Activated gamma-delta T cell treated with Interleukin-2 at 50 U/mL for 16 hours (primary cell): ENCODE data around the gene PPIL6.

ENCODE experiments used
- DNase-seq: peaks from one replicate; pipeline ENCODE4 v3.0.0-alpha.2; 2020

The PPIL6 gene

GRCh38 chr6:109440331-109441068 is at the start of gene PPIL6, which contains the start of gene SMPD2:
PPIL6 (minus strand) TSS chr6:109440628; CDS start chr6:109440590, 38 bp downstream.
SMPD2 (plus strand) TSS chr6:109440724; CDS start chr6:109441122, 398 bp downstream.
- peak; percentile 75 for DNase-seq

- DNase-seq = no peak
Observed at GRCh38 chr6:109488001-109488400, 47.6 kb upstream of the PPIL6 start.

- no peak for DNase-seq
Observed at GRCh38 chr6:109486068-109486467, 45.6 kb upstream of the PPIL6 start.

GRCh38 chr6:109485266-109485935 is 45.0 kb upstream of the PPIL6 start:
- no peak for DNase-seq

GRCh38 chr6:109484122-109484521 is 43.7 kb upstream of the PPIL6 start:
- DNase-seq = no peak

- DNase-seq = no peak
Observed at GRCh38 chr6:109483735-109484057, 43.3 kb upstream of the PPIL6 start.

GRCh38 chr6:109482905-109483734 is 42.7 kb upstream of the PPIL6 start, which contains the start of gene ZBTB24:
ZBTB24 (minus strand) TSS chr6:109483219; CDS start chr6:109482026, 1,193 bp downstream.
- DNase-seq = peak; percentile 84

- DNase-seq = no peak
Observed at GRCh38 chr6:109480993-109481480, 40.6 kb upstream of the PPIL6 start.

- no peak for DNase-seq
Observed at GRCh38 chr6:109478841-109479624, 38.6 kb upstream of the PPIL6 start.

- no peak for DNase-seq
Observed at GRCh38 chr6:109478222-109478805, 37.9 kb upstream of the PPIL6 start.

GRCh38 chr6:109477725-109478124 is 37.3 kb upstream of the PPIL6 start:
- DNase-seq = no peak

- DNase-seq = no peak
Observed at GRCh38 chr6:109477184-109477583, 36.8 kb upstream of the PPIL6 start.

- no peak for DNase-seq
Observed at GRCh38 chr6:109475625-109476024, 35.2 kb upstream of the PPIL6 start.

- no peak for DNase-seq
Observed at GRCh38 chr6:109474995-109475394, 34.6 kb upstream of the PPIL6 start.

- no peak for DNase-seq
Observed at GRCh38 chr6:109473120-109473519, 32.7 kb upstream of the PPIL6 start.

GRCh38 chr6:109472132-109472995 is 31.9 kb upstream of the PPIL6 start:
- no peak for DNase-seq

GRCh38 chr6:109471105-109471810 is 30.8 kb upstream of the PPIL6 start:
- DNase-seq = no peak

- DNase-seq = no peak
Observed at GRCh38 chr6:109469591-109470189, 29.3 kb upstream of the PPIL6 start.

- DNase-seq = no peak
Observed at GRCh38 chr6:109467696-109468095, 27.3 kb upstream of the PPIL6 start.
